Prostate gland (tissue), 2 donors: ENCODE measurements around the gene SCO2.

Experiments
- POLR2A ChIP-seq: fragments of 450-650 bp; IDR thresholded peaks from one replicate; pipeline ENCODE4 v1.6.1; 2016; ENCODE audit warnings: antibody characterized with exemption, mild to moderate bottlenecking
- POLR2AphosphoS5 ChIP-seq: sonication (generic); formaldehyde crosslinking; IDR thresholded peaks from one replicate; pipeline ENCODE4 v1.6.1; 2017; ENCODE audit warnings: antibody characterized with exemption
- TF ChIP-seq, protein P1 (sequence below), 4 experiments: fragments of 200-600 bp in 2 of 4; fragments of 450-650 bp in 2 of 4; sonication (generic) in 2 of 4; IDR thresholded peaks; 1 replicate in 3 of 4; 2 replicates in 1 of 4; pipeline ENCODE4 v1.5.1; 2016 to 2019; ENCODE audit warnings: antibody characterized with exemption in 4 of 4, mild to moderate bottlenecking in 2 of 4, moderate library complexity in 2 of 4

GRCh38 chr22:50519151-50519550, 6.2 kb downstream of the SCO2 start:
- TF ChIP-seq, protein P1, sequence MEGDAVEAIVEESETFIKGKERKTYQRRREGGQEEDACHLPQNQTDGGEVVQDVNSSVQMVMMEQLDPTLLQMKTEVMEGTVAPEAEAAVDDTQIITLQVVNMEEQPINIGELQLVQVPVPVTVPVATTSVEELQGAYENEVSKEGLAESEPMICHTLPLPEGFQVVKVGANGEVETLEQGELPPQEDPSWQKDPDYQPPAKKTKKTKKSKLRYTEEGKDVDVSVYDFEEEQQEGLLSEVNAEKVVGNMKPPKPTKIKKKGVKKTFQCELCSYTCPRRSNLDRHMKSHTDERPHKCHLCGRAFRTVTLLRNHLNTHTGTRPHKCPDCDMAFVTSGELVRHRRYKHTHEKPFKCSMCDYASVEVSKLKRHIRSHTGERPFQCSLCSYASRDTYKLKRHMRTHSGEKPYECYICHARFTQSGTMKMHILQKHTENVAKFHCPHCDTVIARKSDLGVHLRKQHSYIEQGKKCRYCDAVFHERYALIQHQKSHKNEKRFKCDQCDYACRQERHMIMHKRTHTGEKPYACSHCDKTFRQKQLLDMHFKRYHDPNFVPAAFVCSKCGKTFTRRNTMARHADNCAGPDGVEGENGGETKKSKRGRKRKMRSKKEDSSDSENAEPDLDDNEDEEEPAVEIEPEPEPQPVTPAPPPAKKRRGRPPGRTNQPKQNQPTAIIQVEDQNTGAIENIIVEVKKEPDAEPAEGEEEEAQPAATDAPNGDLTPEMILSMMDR (IDR thresholded peaks at IDR 0.05): no peak
- TF ChIP-seq POLR2AphosphoS5 (no peak), POLR2A (no peak)
